SK-N-SH (cell line): ENCODE data around the gene PKD1.

Experiments
- CTCF ChIP-seq: fragments of 200-600 bp; sonication (generic); IDR thresholded peaks from 2 replicates; pipeline ENCODE4 v1.6.1; 2017; ENCODE audit warnings: antibody characterized with exemption, mild to moderate bottlenecking, moderate library complexity
- EP300 ChIP-seq, 2 experiments: IDR thresholded peaks; 2 replicates each; pipeline versions ENCODE4 v1.4.0 to v1.6.1; 2012; ENCODE audit warnings: borderline replicate concordance in 1 of 2, low read depth in 1 of 2, low read length in 1 of 2
- FOXJ3 ChIP-seq: sonication (generic); formaldehyde crosslinking; IDR thresholded peaks from 2 replicates; pipeline ENCODE4 v1.5.1; 2020; ENCODE audit warnings: mild to moderate bottlenecking, missing genetic modification reagents
- FOXM1 ChIP-seq: IDR thresholded peaks from 2 replicates; pipeline ENCODE4 v1.4.0; 2012; ENCODE audit warnings: low read depth, mild to moderate bottlenecking
- NFIC ChIP-seq: IDR thresholded peaks from 2 replicates; pipeline ENCODE4 v1.4.0; 2012; ENCODE audit warnings: borderline replicate concordance
- POLR2AphosphoS5 ChIP-seq: IDR thresholded peaks from 2 replicates; pipeline ENCODE4 v1.6.1; 2012; ENCODE audit warnings: low read depth, low read length
- RAD21 ChIP-seq: IDR thresholded peaks from 2 replicates; pipeline ENCODE4 v1.6.1; 2012; ENCODE audit warnings: mild to moderate bottlenecking, low read length
- RCOR1 ChIP-seq: fragments of 150-350 bp; IDR thresholded peaks from 2 replicates; pipeline ENCODE4 v1.6.1; 2017; ENCODE audit warnings: antibody characterized with exemption, low read length

GRCh38 chr16:2047330-2048115 lies 88.2 kb downstream of the PKD1 start, which contains the start of the genes NTHL1 and TSC2:
- TF ChIP-seq FOXM1 (no peak), RAD21 (no peak; the same call in 1 of the 2 replicates), FOXJ3 (no peak), EP300 (IDR thresholded peaks at IDR 0.05; ENCODE audit: borderline replicate concordance in 1 of 2, low read depth in 1 of 2, low read length in 1 of 2) (no peak; a peak in 1 of 4 replicates), POLR2AphosphoS5 (peak; percentile 39; the same call in 1 of the 2 replicates), NFIC (no peak), CTCF (peak; percentile 28; the same call in 1 of the 2 replicates), RCOR1 (no peak)
